HEK293 (cell line): ENCODE measurements around the gene ZNF708.
"Not testable (repeated sequence)": the region's sequence is repeated elsewhere in the genome, so short reads cannot be mapped to it uniquely, and the experiment has no call there.

Source experiments
- BCL6B ChIP-seq: fragments of 450-650 bp; formaldehyde crosslinking; IDR thresholded peaks from 2 replicates; pipeline ENCODE4 v1.5.1; 2017; ENCODE audit warnings: missing biosample characterization, missing genetic modification characterization
- CTCF ChIP-seq: fragments of 450-650 bp; formaldehyde crosslinking; IDR thresholded peaks from 2 replicates; pipeline ENCODE4 v1.5.1; 2016; ENCODE audit warnings: missing biosample characterization, missing genetic modification characterization
- TSHZ1 ChIP-seq: fragments of 450-650 bp; formaldehyde crosslinking; IDR thresholded peaks from 2 replicates; pipeline ENCODE4 v1.5.1; 2016; ENCODE audit warnings: missing biosample characterization, missing genetic modification characterization, borderline replicate concordance
- ZNF561 ChIP-seq: fragments of 450-650 bp; IDR thresholded peaks from 2 replicates; pipeline ENCODE4 v1.5.1; 2018; ENCODE audit warnings: missing biosample characterization, missing genetic modification characterization, borderline replicate concordance
- ZNF670 ChIP-seq: fragments of 450-650 bp; formaldehyde crosslinking; IDR thresholded peaks from 2 replicates; pipeline ENCODE4 v1.5.1; 2016; ENCODE audit warnings: missing biosample characterization, missing genetic modification characterization, low read depth
- ZNF768 ChIP-seq: fragments of 450-650 bp; formaldehyde crosslinking; IDR thresholded peaks from 2 replicates; pipeline ENCODE4 v1.5.1; 2018; ENCODE audit warnings: missing biosample characterization, mild to moderate bottlenecking, missing genetic modification characterization
- ZNF777 ChIP-seq: fragments of 450-650 bp; formaldehyde crosslinking; IDR thresholded peaks from 2 replicates; pipeline ENCODE4 v1.5.1; 2017; ENCODE audit warnings: missing biosample characterization, missing genetic modification characterization, borderline replicate concordance
- ZNF791 ChIP-seq: fragments of 450-650 bp; formaldehyde crosslinking; IDR thresholded peaks from 2 replicates; pipeline ENCODE4 v1.5.1; 2016; ENCODE audit warnings: missing biosample characterization, missing genetic modification characterization

GRCh38 chr19:21312807-21313206, 16.4 kb downstream of the ZNF708 start:
- not testable (repeated sequence) for TF ChIP-seq ZNF777; CTCF (tag by site-specific recombination); BCL6B (tag by site-specific recombination); ZNF670 (tag by site-specific recombination); ZNF561 (tag by site-specific recombination); ZNF791 (tag by site-specific recombination); ZNF768 (tag by site-specific recombination); TSHZ1
